Uterus (tissue), 4 donors: ENCODE results near the gene AP2A2. TPM values are rescaled to one million over a fixed set of nuclear protein-coding genes. Genes with fewer than 3 reads are reported as not detected.

Experiments
- DNase-seq, 2 donors: peaks; one replicate each; pipeline ENCODE4 v3.0.0-alpha.2; 2019 to 2020
- H3K27ac ChIP-seq, 2 donors: fragments of 200-600 bp; sonication (generic); 1 replicate in 1 of 2; 2 replicates in 1 of 2; pipeline ENCODE4 v1.5.1; 2016 to 2018
- H3K27me3 ChIP-seq, 2 donors: fragments of 200-600 bp; sonication (generic); one replicate each; pipeline ENCODE4 v1.5.1; 2018 to 2019; ENCODE audit warnings: control low read depth in 1 of 2
- H3K36me3 ChIP-seq, 2 donors: fragments of 200-600 bp; sonication (generic); one replicate each; pipeline ENCODE4 v1.5.1; 2019; ENCODE audit warnings: control low read depth in 1 of 2
- H3K4me1 ChIP-seq, 2 donors: fragments of 200-600 bp; sonication (generic); one replicate each; pipeline ENCODE4 v1.5.1; 2018 to 2019; ENCODE audit warnings: control low read depth in 1 of 2
- H3K4me3 ChIP-seq, 2 donors: fragments of 200-600 bp; sonication (generic); 1 replicate in 1 of 2; 2 replicates in 1 of 2; pipeline ENCODE4 v1.5.1; 2018 to 2019; ENCODE audit warnings: mild to moderate bottlenecking in 1 of 2
- H3K9me3 ChIP-seq, 2 donors: fragments of 200-600 bp; sonication (generic); one replicate each; pipeline ENCODE4 v1.5.1; 2019; ENCODE audit warnings: control low read depth in 1 of 2
- POLR2A ChIP-seq, 2 donors: fragments of 450-650 bp; IDR thresholded peaks; one replicate each; pipeline ENCODE4 v1.6.1; 2016; ENCODE audit warnings: antibody characterized with exemption in 2 of 2, mild to moderate bottlenecking in 1 of 2, moderate library complexity in 1 of 2
- intact Hi-C: fragments of 100-400 bp; cut with DNase I; formaldehyde crosslinking; loops from one replicate; pipeline ENCODE4 v1.15.1; 2023; ENCODE audit warnings: low total_unique reads
- total RNA-seq, 4 donors: library from RNA; depleted of rRNA in 3 of 4; stranded (reverse); fragments of >200 nt in 3 of 4; gene quantifications; one replicate each; pipeline versions ENCODE4 v1.1.0 to v1.2.4, GENCODE V29; 2014 to 2023
- TF ChIP-seq, protein P1 (sequence below), 4 experiments: fragments of 200-600 bp in 2 of 4; fragments of 450-650 bp in 2 of 4; sonication (generic) in 2 of 4; IDR thresholded peaks; one replicate each; pipeline ENCODE4 v1.5.1; 2016 to 2019; ENCODE audit warnings: antibody characterized with exemption in 4 of 4, mild to moderate bottlenecking in 2 of 4, moderate library complexity in 1 of 4
- donor health status: DM: yes; HTN: yes; CAD: no.

The AP2A2 gene
- total RNA-seq, 4 donors from 2014 or later: 25.6 to 120 (median 40.4) TPM

DNA sequence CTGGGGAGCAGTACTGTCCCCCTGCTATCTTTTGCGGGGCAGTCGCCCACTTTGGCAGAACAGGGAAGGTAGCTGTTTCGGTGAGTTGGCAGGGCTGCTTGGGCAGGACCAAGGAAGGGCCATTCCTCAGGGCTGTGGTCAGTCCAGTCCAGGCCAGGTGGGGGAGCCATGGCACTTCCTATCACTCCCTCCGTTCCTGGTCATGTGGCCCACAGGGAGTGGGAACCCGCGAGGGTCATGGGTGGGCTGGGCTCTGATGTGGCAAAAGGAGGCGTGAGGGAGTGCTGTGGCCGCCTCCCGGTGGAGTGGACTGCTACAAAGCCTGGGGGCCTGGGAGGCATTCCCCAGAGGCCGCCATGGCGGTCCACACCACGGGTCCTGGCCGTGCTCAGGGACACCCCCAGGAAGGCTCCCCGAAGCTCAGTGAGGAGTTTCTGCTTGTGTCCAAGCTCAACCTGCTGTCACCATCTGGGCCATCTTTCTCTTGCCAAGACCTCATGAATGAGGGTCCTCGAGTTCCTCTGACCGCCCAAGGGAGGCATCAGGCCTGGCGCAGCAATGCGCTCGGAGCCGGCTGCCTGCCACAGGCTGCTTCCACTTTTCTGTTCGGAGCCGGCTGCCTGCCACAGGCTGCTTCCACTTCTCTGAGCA, 27.0 kb upstream of the AP2A2 start:
- intact Hi-C loops: no loop called here
- H3K4me1 ChIP-seq: no peaks in the 10 kb centered on the region
- no peak for DNase-seq
- H3K36me3 ChIP-seq: no peaks in the 10 kb centered on the region
- no peaks in the 10 kb centered on the region for H3K27me3 ChIP-seq
- H3K4me3 ChIP-seq: no peak overlapping the region
- H3K9me3 ChIP-seq: no peaks in the 10 kb centered on the region
- TF ChIP-seq, protein P1, sequence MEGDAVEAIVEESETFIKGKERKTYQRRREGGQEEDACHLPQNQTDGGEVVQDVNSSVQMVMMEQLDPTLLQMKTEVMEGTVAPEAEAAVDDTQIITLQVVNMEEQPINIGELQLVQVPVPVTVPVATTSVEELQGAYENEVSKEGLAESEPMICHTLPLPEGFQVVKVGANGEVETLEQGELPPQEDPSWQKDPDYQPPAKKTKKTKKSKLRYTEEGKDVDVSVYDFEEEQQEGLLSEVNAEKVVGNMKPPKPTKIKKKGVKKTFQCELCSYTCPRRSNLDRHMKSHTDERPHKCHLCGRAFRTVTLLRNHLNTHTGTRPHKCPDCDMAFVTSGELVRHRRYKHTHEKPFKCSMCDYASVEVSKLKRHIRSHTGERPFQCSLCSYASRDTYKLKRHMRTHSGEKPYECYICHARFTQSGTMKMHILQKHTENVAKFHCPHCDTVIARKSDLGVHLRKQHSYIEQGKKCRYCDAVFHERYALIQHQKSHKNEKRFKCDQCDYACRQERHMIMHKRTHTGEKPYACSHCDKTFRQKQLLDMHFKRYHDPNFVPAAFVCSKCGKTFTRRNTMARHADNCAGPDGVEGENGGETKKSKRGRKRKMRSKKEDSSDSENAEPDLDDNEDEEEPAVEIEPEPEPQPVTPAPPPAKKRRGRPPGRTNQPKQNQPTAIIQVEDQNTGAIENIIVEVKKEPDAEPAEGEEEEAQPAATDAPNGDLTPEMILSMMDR (IDR thresholded peaks at IDR 0.05): no peak
- no peak for TF ChIP-seq POLR2A (IDR thresholded peaks at IDR 0.05)
- H3K27ac ChIP-seq: no peak overlapping the region

DNA sequence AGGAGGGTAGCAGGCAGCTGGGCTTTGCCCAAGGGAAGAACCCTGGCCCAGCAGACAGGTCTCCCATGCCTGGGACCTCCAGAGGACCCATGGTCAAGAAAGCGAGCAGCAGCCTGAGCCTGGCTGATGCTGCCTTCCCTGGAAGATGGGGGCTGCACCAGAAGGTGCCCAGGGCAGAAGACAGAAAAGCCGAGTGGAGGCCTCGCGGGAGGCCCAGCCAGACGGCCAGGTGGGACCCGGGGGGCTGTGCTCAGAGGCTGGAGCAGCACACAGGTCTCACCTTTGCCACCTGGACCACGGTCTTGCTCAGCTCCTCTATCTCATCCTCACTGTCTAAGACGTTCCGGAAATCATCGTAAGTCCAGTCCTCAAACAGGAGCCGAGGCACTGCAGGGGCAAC, 25.9 kb upstream of the AP2A2 start:
- H3K36me3 ChIP-seq: no peaks in the 10 kb centered on the region
- no peaks in the 10 kb centered on the region for H3K9me3 ChIP-seq
- no peaks in the 10 kb centered on the region for H3K27me3 ChIP-seq
- no peak for DNase-seq
- H3K4me3 ChIP-seq: no peak overlapping the region
- TF ChIP-seq, protein P1 (IDR thresholded peaks at IDR 0.05): no peak
- no peak for TF ChIP-seq POLR2A (IDR thresholded peaks at IDR 0.05)
- intact Hi-C loops: no loop called here
- no peaks in the 10 kb centered on the region for H3K4me1 ChIP-seq
- H3K27ac ChIP-seq: no peak overlapping the region

DNA sequence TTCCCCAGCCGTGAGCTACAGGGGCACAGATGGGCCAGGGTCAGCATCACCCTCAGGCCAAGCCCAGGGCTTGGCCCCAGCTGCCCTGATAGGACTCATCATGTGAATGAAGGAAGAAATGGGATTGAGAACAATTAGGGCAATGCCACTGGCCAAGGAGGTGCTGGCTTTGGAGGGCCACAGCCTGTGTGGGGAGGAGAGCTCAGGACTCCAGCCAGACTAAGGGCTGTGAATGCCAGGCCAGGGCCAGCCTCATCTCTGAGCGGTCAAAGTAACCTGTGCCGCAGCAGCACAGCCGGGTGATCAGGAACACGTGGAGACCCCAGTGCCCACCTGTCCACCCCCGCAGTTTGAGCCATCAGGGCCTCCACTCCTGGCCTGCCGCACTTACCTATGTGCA, 25.1 kb upstream of the AP2A2 start:
- no peak overlapping the region for H3K27ac ChIP-seq
- TF ChIP-seq POLR2A (IDR thresholded peaks at IDR 0.05): no peak
- TF ChIP-seq, protein P1 (IDR thresholded peaks at IDR 0.05): no peak
- no peak for DNase-seq
- no peak overlapping the region for H3K4me3 ChIP-seq
- no peaks in the 10 kb centered on the region for H3K27me3 ChIP-seq
- H3K9me3 ChIP-seq: no peaks in the 10 kb centered on the region
- H3K36me3 ChIP-seq: no peaks in the 10 kb centered on the region
- intact Hi-C loops: no loop called here
- no peaks in the 10 kb centered on the region for H3K4me1 ChIP-seq

DNA sequence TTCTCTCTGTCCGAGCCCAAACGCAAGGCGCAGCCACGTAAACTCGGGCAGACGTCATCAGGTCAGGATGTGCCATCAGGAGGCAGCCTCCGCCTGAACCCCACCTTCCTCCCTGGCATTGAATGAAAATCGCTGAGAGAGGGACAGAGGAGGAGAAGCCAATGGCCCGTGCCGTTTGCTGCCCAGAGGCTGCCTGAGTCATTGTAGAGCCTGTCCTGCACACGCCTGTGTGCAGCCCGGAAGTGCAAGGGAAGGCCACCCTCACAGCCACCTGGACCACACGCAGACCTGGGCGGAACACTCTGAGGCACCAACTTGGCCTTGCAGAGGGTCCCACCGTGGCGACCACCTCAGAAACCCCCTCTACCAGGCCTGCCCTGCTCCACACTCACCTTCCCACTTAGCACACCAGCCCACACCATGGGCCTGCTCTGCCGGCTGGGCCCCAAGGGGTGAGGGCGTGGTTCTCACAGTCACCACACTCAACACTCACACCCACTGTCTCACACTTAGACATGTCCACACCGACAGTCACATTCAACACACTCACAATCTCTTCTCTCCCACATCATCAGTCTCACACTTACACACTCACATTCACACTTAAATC, 24.1 kb upstream of the AP2A2 start:
- Histone ChIP-seq H3K4me1 (no peaks in the 10 kb centered on the region), H3K9me3 (no peaks in the 10 kb centered on the region), H3K36me3 (no peaks in the 10 kb centered on the region), H3K27ac (no peak overlapping the region), H3K27me3 (no peaks in the 10 kb centered on the region), H3K4me3 (no peak overlapping the region)
- no peak for DNase-seq
- intact Hi-C loops: no loop called here
- TF ChIP-seq POLR2A (IDR thresholded peaks at IDR 0.05): no peak
- TF ChIP-seq, protein P1 (IDR thresholded peaks at IDR 0.05): no peak

DNA sequence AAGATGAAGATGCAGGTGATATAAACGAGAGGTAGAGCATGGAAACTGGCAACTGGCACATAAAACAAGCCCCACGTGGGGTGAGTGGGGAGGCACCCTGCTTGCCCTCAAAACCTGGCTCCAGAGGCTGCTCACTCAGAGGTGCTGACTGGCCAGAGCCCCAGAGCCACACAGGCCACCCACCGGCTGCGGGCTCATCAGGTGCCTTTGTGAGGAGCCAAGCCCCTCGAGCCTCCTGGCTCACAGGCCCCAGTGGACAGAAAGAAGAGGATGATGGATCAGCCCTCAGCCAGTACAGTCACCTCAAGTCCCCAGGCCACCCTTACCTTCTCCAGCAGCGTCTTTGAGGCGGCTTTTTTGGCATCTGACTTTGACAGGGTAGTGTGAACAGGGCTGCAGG, 21.3 kb upstream of the AP2A2 start:
- intact Hi-C loops: no loop called here
- TF ChIP-seq POLR2A (IDR thresholded peaks at IDR 0.05): no peak
- TF ChIP-seq, protein P1 (IDR thresholded peaks at IDR 0.05): no peak
- Histone ChIP-seq H3K27ac (no peak overlapping the region), H3K4me3 (no peak overlapping the region), H3K27me3 (no peaks in the 10 kb centered on the region), H3K36me3 (no peaks in the 10 kb centered on the region), H3K9me3 (no peaks in the 10 kb centered on the region), H3K4me1 (no peaks in the 10 kb centered on the region)
- no peak for DNase-seq
